HPDE6-E6E7 (cell line): ENCODE results near the gene CAMKMT.

ENCODE experiments used
- DNase-seq: peaks from one replicate; pipeline ENCODE4 v3.0.0; 2011; ENCODE audit warnings: missing footprints; ENCODE audit errors: extremely low spot score

CAMKMT gene

DNA sequence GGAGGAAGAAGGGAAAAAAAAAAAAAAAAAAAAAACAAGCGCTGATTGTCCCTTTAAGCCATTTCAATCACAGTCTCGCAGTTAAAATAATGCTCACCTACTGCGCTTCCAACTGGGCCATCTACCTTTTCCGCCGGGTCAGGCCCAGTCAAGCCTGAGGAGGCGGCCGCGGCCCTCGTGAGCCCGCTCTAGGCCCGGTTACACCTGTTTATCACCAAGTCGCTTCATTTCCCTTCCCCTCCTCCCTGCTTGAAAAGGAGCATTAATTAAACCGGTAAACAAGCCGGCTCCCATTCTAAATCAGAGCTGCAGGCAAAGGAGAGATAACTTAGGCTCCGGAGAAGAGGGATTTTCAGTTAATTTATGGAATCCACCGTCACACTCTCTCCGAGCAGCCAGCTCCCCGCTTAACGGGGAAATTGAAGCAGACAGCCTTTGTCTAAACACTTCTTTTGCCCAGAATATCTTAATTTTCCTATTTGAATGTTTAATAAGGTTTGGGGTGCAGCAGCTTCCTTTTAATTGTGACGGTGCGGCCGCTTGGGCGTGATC is 439.6 kb downstream of the CAMKMT start:
- no peak for DNase-seq

DNA sequence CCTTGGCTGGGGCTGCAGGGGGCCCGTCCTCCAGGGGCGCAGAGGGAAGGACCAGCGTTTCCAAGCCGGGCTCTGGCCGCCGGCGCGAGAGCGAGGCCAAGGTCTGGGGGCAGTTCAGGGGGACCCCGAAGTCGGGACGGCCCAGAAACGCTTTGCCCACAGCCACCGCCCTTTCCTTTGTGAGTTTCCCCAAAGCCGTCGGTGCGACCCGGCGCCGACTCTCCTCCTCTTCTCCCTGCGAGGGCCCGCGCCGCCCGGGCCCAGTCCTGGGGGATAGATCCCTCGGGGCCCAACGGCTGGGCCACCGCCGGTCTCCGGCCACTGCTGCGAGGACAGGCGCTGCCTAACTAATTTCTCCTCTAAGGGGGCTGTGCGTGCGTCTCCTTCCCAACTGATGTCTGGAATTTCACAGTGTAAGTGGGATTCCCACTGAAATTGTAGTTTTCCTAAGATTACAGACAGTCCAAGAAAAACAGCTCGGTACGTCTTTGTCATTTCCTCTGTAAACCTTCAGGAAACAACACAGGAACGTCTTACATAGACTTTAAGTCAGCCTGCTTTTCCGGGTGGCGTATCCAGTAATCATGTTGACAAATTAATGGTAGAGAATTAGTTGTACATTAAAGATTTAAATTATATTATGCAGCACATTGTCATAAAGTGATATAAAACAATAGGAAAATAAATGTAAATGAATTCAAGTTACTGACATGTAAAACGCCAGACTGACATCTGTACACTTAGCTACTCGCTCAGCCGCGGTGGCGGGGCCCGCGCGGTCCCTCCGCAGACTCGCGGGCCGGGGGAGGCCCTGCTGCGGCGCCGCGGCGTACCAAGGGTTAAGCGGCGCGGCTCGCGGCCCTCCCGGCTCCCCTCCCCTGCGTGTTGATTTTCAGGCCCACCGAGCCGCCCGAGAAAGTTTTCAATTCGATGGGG is 440.4 kb downstream of the CAMKMT start:
- no peak for DNase-seq

DNA sequence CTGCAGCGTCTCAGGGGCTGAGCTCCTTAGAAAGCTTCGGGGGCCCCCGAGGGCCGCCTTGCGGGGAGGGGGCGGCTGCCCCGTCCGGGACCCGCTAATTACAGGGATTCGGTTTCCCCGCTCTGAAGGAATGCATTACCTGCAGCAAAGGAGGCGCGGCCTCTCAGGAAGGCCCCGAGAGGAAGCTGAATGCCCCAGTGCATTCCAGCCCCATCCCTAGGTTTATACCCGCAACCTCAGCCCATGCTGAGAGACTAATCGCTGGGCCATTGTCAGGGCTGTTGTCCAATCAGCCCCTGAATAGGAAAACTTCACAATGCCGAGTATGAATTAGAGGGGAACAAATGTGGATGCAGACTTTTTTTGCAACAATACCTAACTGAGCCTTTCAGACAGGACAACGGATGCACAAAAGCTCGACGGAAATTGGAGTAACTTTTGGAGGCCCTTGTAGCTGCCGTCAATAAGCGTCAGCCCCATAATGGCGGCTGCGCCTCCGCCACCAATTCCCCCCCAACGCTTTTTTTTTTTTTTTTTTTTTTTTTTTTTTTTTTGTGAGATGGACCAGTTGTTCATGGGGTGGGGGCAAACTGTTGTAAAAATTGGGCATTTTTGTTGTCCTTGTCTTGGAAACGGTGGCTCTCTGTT is 441.2 kb downstream of the CAMKMT start:
- DNase-seq, result peak; percentile 19

DNA sequence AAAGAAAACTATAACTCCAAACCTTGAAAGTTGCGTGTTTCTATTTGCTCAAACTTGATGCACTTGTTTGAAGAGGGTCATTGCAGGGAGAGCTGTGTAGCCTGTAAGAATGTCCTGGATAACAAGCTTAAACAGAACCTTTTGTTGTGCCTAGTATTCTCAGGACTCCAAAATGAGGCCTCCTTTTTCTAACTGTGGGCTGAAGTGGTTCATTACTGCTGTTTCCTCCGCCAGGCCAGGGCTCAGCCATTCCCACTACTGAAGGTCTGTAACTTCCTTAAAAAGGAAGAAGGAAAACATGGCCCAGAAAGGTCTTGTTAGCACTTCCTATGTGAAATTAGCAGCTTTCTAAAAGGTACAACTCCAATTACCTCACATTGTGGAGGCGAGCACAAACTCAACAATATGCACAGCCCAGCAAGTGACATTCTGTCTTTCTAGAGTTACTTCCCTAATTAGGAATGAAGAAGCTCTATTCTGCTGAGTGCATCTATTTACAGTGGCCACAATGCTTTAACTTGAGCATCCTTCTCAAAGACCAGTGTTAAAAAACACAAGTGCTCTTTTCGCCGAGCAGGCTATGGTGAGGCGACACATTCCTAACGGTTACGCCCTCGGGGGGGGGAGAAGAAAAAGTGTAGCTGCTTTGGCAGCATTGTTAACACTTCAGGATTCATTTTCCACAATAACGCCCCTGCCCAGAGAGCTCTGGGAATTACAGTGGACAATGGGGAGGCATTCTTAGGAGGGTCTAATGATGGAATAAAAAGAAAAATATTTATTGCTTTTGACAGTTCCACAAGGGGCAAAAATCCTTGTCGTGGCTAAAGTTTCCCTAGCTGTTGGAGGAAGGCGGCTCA is 442.9 kb downstream of the CAMKMT start:
- DNase-seq, result no peak

DNA sequence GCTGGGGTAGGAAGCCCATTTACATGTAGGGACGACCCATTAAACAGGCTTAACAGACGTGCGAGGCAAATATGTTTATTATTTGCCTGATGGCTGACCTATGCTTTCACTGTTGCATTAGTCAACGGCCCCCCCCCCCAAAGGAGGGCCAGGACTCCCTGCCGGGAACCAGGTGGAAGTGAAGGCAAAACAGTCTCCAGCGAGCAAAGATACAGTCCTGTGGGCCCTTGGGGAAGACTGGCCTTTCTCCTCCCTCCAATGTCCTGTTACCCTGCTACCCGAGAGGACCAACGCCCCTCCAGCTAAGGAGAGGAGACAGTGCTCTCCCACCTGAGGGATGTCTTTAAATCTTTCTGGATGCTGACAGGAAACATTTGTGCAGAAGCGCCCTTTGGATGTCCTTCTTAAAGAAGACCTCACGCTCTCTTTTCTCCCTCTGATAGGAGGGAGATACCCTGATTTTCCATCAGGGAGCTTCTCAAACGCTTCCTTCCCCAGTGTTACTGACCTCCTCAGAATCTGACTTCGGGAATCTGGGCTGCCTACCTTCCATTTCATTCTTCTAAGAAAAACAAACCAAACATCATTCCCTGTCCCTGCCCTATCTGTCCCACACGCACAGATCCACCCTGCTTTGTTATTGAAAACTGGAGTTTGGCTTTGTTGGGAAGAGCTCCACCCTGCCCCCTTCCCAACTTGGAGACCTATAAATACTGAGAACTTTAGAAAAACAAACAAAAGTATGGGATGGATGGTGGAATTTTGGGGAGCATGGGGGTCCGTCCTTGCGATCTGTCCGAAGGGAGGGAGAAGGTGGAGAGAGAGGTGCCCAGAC is 443.9 kb downstream of the CAMKMT start:
- DNase-seq, result no peak

DNA sequence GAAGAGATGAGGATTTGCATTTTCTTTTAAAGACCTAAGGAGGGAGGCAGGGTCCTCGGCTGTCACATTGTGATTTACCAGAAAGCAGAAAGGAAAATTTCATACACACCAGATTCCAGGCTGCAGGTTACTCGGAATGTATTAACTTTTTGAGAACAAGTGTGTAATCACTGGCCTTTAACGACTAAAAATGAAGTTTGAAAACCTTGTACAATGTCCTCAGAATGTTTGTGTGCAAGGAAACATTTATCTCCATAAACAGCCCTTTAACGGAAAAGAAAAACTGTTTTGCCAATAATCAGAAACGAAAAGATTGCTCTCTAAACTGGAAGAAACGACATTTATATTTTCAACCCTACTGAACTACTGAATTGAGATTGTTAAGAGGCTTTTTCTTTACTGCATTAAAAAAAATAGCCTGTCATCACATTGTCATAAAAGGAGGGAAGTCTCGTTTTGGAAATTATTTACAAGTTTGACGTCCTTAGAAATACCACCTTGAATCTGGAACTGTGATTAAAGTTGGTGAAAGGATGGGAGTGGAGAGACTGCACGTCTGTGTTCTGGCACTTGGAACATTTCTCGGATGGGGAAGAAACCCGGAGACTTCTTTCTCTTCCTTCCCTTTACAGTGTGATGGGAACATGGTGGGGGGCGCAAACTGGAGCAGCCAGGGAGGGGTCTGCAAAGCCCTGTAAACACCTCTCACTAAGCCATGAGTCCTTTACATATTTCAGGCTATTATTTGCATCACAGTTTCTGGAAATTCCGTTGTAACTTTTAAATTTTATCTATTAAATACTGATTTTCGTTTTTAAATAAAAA is 445.7 kb downstream of the CAMKMT start:
- DNase-seq, result no peak

DNA sequence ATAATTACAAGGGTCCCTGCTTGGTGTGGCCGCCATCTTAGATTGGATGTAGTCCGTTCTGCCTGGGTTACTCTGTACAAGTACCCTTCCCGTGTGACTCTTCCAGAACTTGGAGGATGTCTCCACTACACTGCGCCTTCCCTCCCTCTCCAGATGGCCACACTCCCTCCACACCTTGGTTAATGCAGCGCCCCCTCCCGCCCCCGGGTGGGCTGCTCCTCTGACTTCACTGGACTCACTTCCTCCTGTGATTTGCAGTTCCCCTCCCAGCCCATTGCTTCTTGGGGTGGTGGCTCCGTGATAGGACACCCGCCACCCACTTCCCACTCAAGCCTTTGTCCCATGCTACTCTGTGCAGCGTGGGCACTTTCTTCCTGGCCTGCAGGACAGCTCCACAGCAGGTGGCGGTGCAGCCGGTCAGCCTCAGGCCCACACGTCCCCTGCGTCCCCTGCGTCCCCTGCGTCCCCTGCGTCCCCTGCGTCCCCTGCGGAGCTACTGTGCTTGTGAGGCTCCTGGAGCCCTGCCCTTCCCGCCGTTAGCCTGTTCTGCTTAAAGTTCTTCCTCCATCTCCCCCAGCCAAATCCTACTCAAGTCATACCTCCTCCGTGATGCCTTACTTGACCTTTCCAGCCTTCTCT is 449.3 kb downstream of the CAMKMT start:
- no peak for DNase-seq

DNA sequence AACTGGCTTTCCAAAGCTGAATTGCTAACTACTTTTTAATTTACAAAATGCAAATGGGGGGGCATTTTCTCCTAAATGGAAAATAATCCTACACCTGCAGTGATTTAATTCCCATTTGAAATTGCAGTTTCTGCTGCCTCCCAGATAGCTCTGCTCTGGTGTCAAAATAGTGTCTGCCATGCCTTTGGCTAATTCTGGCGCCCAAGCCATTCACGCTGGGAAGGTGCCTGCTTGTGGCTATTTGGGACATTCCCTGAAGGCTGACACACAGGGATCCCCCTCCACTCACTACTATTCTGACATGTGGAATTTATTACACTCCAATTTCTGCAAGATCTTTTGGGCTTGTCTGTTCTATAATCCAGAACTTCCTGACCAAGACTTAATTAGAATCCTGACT is 451.4 kb downstream of the CAMKMT start:
- DNase-seq, result no peak

DNA sequence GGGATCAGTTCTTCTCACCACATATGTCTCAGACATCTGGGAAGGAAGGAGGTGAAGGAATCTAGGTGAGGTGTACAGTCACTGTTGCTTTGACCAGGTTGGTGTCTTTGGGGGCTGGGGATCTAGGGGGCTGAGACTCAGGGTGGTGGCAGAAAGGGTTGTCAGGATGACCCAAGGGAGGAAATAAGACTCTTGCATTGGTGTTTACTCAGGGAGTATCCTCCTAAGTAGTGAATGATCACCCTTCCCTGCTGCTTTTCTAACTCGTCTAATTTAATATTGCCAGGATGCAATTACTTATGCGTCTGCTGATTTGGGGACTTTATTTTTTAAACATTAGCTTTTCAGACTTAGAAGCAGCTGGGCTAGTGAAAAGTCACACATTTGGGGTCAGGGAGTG is 451.9 kb downstream of the CAMKMT start:
- no peak for DNase-seq

DNA sequence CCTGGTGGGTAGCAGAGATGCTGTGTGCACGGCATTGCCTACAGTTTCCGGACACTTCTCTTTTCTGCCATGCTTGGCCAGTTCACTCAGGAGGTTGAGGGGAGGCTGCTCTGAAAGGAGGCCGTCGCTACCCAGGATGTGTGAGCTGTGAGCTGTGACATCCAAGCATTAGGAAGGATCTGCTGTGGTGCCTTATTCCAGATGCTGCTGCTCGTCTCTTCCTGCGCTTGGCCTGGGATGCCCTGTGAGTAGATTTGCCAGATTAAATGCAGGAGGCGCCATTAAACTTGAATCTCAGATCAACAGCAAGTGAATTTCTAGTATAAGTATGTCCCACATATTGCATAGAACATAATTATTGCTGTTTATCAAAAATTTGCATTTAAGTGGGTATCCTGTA is 455.5 kb downstream of the CAMKMT start:
- no peak for DNase-seq

DNA sequence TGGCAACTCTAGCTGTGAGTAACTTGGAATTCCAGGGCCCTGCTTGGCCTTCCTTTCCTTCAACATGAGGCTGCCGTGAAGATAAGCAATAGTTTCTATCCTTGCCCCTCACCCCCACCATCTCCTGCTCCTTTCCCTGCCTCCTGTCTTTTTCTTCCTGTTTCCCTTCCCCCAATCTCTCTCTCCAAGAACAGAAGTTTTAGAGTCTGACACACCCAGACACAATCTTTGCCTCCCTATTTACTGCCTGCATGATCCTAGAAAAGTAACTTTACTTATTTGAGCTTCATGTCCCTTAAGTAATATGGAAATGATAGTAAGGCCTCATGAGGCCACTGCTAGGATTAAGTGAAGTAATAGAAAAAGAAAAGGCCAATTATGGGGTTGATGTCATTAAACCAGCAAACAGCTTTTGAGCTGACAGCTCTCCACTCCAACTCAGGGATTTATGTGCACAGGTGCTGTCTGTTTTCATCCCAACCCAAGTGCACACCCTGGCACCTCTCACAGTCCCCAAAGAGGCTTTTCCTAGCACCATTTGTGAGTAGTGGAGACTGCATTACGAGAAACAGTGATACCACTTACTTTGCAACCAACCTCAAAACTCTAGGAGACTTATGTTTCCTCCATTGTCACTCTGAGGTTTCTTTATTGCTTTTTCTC is 456.1 kb downstream of the CAMKMT start:
- DNase-seq, result no peak

DNA sequence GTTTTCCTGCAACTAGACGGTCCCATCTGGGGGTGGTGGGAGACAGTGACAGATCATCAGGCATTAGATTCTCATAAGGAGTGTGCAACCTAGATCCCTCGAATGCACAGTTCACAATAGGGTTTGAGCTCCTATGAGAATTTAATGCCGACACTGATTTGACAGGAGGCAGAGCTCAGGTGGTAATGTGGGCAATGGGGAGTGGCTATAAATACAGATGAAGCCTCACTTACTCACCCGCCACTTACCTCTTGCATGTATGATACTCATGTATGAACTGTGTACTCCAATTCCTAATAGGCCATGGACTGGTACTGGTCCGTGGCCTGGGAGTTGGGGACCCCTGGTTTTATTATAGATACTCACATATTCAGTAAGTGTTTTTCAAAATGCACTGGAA is 457.3 kb downstream of the CAMKMT start:
- DNase-seq, result no peak

DNA sequence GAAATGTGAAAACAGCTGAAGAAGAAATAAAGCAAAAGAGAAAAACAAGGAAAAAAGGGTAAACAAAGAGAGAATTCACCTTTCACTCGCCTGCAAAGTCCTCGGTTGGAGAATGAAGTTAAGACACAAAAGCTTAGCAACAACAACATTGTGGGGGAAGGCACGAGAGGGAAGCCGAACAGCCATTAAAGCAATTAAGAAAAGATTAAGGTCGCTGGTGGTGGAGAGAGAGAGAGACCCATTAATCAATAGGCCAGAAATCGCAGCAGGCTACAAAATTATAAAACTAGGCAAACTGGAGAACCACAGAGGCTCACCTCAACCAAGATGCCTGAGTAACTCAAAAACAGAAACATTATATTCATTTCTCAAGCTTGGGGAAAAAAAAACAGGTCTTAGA is 459.8 kb downstream of the CAMKMT start:
- DNase-seq, result no peak

DNA sequence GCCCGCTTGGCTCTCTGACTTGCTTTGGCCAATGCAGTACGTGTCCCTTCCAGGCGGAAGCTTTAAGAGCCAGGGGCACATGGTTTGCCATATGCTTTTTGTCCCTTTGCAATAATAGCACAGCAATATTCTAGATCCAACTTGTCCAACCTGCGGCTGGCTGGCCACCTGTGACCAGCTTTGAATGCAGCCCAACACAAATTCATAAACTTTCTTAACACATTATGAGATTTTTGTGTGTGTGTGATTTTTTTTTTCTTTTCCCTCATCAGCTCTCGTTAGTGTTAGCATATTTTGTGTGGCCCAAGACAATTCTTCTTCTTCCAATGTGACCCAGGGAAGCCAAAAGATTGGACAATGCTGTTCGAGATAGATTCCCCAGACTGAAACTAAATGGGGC is 460.4 kb downstream of the CAMKMT start:
- DNase-seq, result no peak
